ENCODE measurements around the gene BCKDK. TPM values are rescaled to one million over a fixed set of nuclear protein-coding genes. Genes with fewer than 3 reads are reported as not detected.

BCKDK gene
- total RNA-seq, 1 donor from 2014 or later, result 33.3 TPM

GRCh38 chr16:31157136-31157535, 49.0 kb downstream of the BCKDK start:
- ATAC-seq, result peak; percentile 93
- H3K27ac ChIP-seq, result no peak overlapping the region
- no peak overlapping the region for H3K4me3 ChIP-seq
- intact Hi-C loops (cut with DNase I), result no loop called here
- DNase-seq, result no peak
- H3K9me3 ChIP-seq, result no peaks in the 10 kb centered on the region
- H3K27me3 ChIP-seq, result peaks cover 9% of the 10 kb centered on the region
- no peaks in the 10 kb centered on the region for H3K36me3 ChIP-seq
- no peak for TF ChIP-seq CTCF (IDR thresholded peaks at IDR 0.05)
- no peaks in the 10 kb centered on the region for H3K4me1 ChIP-seq

Other genes with a start within 250 kb of the BCKDK start
- 25.3 TPM for gene BCL7C, start 214.3 kb upstream of the BCKDK start, total RNA-seq
- 9.3 TPM for gene CTF1, start 211.8 kb upstream of the BCKDK start, total RNA-seq
- 13.4 TPM for gene FBXL19, start 184.8 kb upstream of the BCKDK start, total RNA-seq
- gene ORAI3, start 159.3 kb upstream of the BCKDK start, total RNA-seq, result 19.5 TPM
- gene SETD1A, start 150.6 kb upstream of the BCKDK start, total RNA-seq, result 18.6 TPM
- 30.4 TPM for gene HSD3B7, start 123.2 kb upstream of the BCKDK start, total RNA-seq
- gene STX1B, start 97.7 kb upstream of the BCKDK start, total RNA-seq, result 0.58 TPM
- 91.7 TPM for gene STX4, start 74.8 kb upstream of the BCKDK start, total RNA-seq
- 8.3 TPM for gene ZNF668, start 34.1 kb upstream of the BCKDK start, total RNA-seq
- 20.6 TPM for gene ZNF646, start 34.0 kb upstream of the BCKDK start, total RNA-seq
- gene PRSS53, start 19.4 kb upstream of the BCKDK start, total RNA-seq, result 1.8 TPM
- 72.7 TPM for gene VKORC1, start 13.6 kb upstream of the BCKDK start, total RNA-seq
- gene KAT8, start 9.3 kb downstream of the BCKDK start, total RNA-seq, result 80.4 TPM
- gene PRSS8, start 27.3 kb downstream of the BCKDK start, total RNA-seq, result 103 TPM
- 3.5 TPM for gene PRSS36, start 41.7 kb downstream of the BCKDK start, total RNA-seq
- gene FUS, start 71.8 kb downstream of the BCKDK start, total RNA-seq, result 175 TPM
- 49.5 TPM for gene PYCARD, start 94.4 kb downstream of the BCKDK start, total RNA-seq
- gene TRIM72, start 105.7 kb downstream of the BCKDK start, total RNA-seq, result 0.17 TPM
- gene PYDC1, start 108.7 kb downstream of the BCKDK start, total RNA-seq, result not detected
- 44.8 TPM for gene ITGAM, start 151.6 kb downstream of the BCKDK start, total RNA-seq
- gene ITGAX, start 246.8 kb downstream of the BCKDK start, total RNA-seq, result 184 TPM

Data from upper lobe of right lung (tissue), 1 donor.